DOHH2 (cell line): Measurements from ENCODE around the gene ST3GAL3.

Experiments used
- H3F3A ChIP-seq: fragments of 200-600 bp; sonication (generic), shearing (Covaris generic); 2 replicates; pipeline ENCODE4 v1.6.0; 2016; ENCODE audit warnings: antibody characterized with exemption, mild to moderate bottlenecking; ENCODE audit not compliant: control insufficient read depth, insufficient read depth
- H3K27ac ChIP-seq: fragments of 200-600 bp; sonication (generic); 2 replicates; pipeline ENCODE4 v1.5.1; 2014; ENCODE audit warnings: low read depth, mild to moderate bottlenecking, low read length, moderate library complexity
- H3K27me3 ChIP-seq: fragments of 200-600 bp; sonication (generic); 2 replicates; pipeline ENCODE4 v1.6.1; 2014; ENCODE audit warnings: mild to moderate bottlenecking, low read length, mixed read lengths; ENCODE audit not compliant: control insufficient read depth
- H3K36me3 ChIP-seq: fragments of 200-600 bp; sonication (generic); 2 replicates; pipeline ENCODE4 v1.6.1; 2014; ENCODE audit warnings: mild to moderate bottlenecking, low read length, moderate library complexity, mixed read lengths; ENCODE audit not compliant: control insufficient read depth
- H3K4me1 ChIP-seq: fragments of 200-600 bp; sonication (generic); 2 replicates; pipeline ENCODE4 v1.6.1; 2014; ENCODE audit warnings: mild to moderate bottlenecking, low read length, mixed read lengths; ENCODE audit not compliant: control insufficient read depth
- H3K4me2 ChIP-seq: fragments of 200-600 bp; sonication (generic); 2 replicates; pipeline ENCODE4 v1.6.0; 2014; ENCODE audit warnings: mild to moderate bottlenecking, low read length, moderate library complexity
- H3K4me3 ChIP-seq: fragments of 200-600 bp; sonication (generic); 2 replicates; pipeline ENCODE4 v1.5.1; 2014; ENCODE audit warnings: mild to moderate bottlenecking, low read length, mixed read lengths
- H3K79me2 ChIP-seq: fragments of 200-600 bp; sonication (generic); 2 replicates; pipeline ENCODE4 v1.6.1; 2014; ENCODE audit warnings: mild to moderate bottlenecking, low read length, mixed read lengths; ENCODE audit not compliant: control insufficient read depth
- H3K9me2 ChIP-seq: fragments of 200-600 bp; sonication (generic); replicated peaks from 2 replicates; pipeline ENCODE4 v1.6.1; 2014; ENCODE audit warnings: mild to moderate bottlenecking, low read length, mixed read lengths; ENCODE audit not compliant: control insufficient read depth
- H3K9me3 ChIP-seq: fragments of 200-600 bp; sonication (generic); 2 replicates; pipeline ENCODE4 v1.6.1; 2014; ENCODE audit warnings: antibody characterized with exemption, low read length, mixed read lengths; ENCODE audit not compliant: control insufficient read depth, insufficient read depth
- H4K20me1 ChIP-seq: fragments of 200-600 bp; sonication (generic); 2 replicates; pipeline ENCODE4 v1.6.0; 2014; ENCODE audit warnings: low read depth, mild to moderate bottlenecking, antibody characterized with exemption, low read length, moderate library complexity; ENCODE audit not compliant: control insufficient read depth, insufficient read depth
- EZH2phosphoT487 ChIP-seq: fragments of 200-600 bp; sonication (generic); IDR thresholded peaks from 2 replicates; pipeline ENCODE4 v1.6.1; 2017; ENCODE audit warnings: borderline replicate concordance, mild to moderate bottlenecking, antibody characterized with exemption, low read length, moderate library complexity, mixed read lengths
- TF ChIP-seq, protein P1 (sequence below): fragments of 200-600 bp; sonication (generic); IDR thresholded peaks from one replicate; pipeline ENCODE4 v1.5.1; 2014; ENCODE audit warnings: antibody characterized with exemption, mild to moderate bottlenecking, low read depth, low read length; ENCODE audit not compliant: poor library complexity, severe bottlenecking

The ST3GAL3 gene

DNA sequence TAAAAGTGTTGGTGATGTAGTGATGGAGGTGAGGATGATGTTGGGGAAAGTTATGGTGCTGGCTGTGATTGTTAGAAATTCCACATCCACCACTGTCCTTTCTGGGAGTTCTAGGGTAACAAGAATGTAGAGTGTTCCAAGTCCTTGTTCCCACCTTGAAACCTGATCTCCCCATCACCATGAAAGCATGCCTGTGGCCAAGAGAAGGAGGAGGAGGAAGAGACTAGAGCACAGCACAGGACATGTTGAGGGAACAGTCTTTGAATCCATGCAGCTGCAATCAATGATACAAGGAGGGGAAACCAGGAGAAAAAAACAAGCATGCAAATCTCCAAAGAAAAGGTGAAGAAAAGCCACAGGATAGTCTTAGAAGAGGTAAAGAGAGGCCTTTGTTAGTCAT is 180.4 kb downstream of the ST3GAL3 start:
- Histone ChIP-seq H3K4me1 (no peaks in the 10 kb centered on the region), H3K79me2 (no peaks in the 10 kb centered on the region), H4K20me1 (no peaks in the 10 kb centered on the region), H3K9me3 (no peaks in the 10 kb centered on the region), H3K27me3 (no peaks in the 10 kb centered on the region), H3K27ac (no peak overlapping the region), H3K9me2 (no peaks in the 10 kb centered on the region), H3K4me3 (no peak overlapping the region), H3K4me2 (no peak overlapping the region), H3F3A (no peaks in the 10 kb centered on the region), H3K36me3 (no peaks in the 10 kb centered on the region)
- TF ChIP-seq, protein P1, sequence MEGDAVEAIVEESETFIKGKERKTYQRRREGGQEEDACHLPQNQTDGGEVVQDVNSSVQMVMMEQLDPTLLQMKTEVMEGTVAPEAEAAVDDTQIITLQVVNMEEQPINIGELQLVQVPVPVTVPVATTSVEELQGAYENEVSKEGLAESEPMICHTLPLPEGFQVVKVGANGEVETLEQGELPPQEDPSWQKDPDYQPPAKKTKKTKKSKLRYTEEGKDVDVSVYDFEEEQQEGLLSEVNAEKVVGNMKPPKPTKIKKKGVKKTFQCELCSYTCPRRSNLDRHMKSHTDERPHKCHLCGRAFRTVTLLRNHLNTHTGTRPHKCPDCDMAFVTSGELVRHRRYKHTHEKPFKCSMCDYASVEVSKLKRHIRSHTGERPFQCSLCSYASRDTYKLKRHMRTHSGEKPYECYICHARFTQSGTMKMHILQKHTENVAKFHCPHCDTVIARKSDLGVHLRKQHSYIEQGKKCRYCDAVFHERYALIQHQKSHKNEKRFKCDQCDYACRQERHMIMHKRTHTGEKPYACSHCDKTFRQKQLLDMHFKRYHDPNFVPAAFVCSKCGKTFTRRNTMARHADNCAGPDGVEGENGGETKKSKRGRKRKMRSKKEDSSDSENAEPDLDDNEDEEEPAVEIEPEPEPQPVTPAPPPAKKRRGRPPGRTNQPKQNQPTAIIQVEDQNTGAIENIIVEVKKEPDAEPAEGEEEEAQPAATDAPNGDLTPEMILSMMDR = no peak
- TF ChIP-seq EZH2phosphoT487 = no peak

DNA sequence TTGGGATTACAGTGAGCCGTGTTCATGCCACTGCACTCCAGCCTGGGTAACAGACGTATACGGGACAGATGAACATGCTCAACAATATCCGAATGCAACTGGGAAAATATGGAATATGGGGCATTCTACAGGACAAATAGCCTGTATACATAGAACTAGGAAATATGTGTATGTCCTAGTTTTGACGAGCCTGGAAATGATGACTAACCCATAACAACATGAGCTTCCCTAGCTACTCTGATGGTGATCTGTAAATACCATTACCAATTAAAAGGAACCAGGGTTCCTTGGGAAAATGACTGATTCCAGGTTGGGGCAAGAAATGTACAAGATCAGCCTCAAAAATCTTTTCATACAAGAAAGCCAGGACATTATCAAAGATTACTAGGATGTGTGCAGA is 183.5 kb downstream of the ST3GAL3 start:
- no peaks in the 10 kb centered on the region for H3K4me1 ChIP-seq
- H3K79me2 ChIP-seq = no peaks in the 10 kb centered on the region
- no peaks in the 10 kb centered on the region for H3F3A ChIP-seq
- no peaks in the 10 kb centered on the region; the same call in 1 of the 2 replicates for H3K36me3 ChIP-seq
- H3K9me2 ChIP-seq = no peaks in the 10 kb centered on the region
- no peaks in the 10 kb centered on the region for H3K27me3 ChIP-seq
- H3K27ac ChIP-seq = no peak overlapping the region
- H3K4me2 ChIP-seq = no peak overlapping the region
- no peaks in the 10 kb centered on the region for H3K9me3 ChIP-seq
- H4K20me1 ChIP-seq = no peaks in the 10 kb centered on the region
- H3K4me3 ChIP-seq = no peak overlapping the region
- no peak for TF ChIP-seq EZH2phosphoT487
- TF ChIP-seq, protein P1 = no peak

DNA sequence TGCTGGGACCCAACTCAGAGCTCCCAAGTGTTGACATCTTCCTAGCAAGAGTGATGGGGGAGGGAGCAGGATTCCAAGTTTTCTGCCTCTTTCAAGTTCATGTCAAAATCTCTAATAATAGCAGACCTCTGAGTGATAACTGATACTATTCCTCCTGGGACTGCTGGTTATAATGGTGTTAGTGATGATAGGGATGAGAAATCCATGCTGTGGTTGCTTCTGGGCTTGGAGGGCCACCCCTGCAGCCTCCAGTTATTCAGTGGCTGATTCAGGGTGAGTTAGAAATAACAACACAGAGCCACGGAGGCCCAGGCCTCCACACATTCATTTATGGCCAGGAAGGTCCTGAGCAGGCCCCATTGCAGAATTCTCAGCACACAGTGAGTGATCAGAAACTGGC is 185.7 kb downstream of the ST3GAL3 start:
- no peak for TF ChIP-seq EZH2phosphoT487
- TF ChIP-seq, protein P1 = no peak
- H3K4me1 ChIP-seq = no peaks in the 10 kb centered on the region
- no peaks in the 10 kb centered on the region for H3K79me2 ChIP-seq
- H3K27ac ChIP-seq = no peak overlapping the region
- no peak overlapping the region for H3K4me2 ChIP-seq
- no peaks in the 10 kb centered on the region for H3K9me3 ChIP-seq
- no peaks in the 10 kb centered on the region; the same call in 1 of the 2 replicates for H3K36me3 ChIP-seq
- H4K20me1 ChIP-seq = no peaks in the 10 kb centered on the region
- H3K9me2 ChIP-seq = no peaks in the 10 kb centered on the region
- no peaks in the 10 kb centered on the region for H3F3A ChIP-seq
- no peak overlapping the region for H3K4me3 ChIP-seq
- H3K27me3 ChIP-seq = no peaks in the 10 kb centered on the region
